Measurements from ENCODE around the gene HDAC1. TPM values are rescaled to one million over a fixed set of nuclear protein-coding genes. Genes with fewer than 3 reads are reported as not detected.

Gene HDAC1
- total and polyA plus RNA-seq, 4 donors, result 32.1 to 58.1 (median 45.2) TPM

DNA sequence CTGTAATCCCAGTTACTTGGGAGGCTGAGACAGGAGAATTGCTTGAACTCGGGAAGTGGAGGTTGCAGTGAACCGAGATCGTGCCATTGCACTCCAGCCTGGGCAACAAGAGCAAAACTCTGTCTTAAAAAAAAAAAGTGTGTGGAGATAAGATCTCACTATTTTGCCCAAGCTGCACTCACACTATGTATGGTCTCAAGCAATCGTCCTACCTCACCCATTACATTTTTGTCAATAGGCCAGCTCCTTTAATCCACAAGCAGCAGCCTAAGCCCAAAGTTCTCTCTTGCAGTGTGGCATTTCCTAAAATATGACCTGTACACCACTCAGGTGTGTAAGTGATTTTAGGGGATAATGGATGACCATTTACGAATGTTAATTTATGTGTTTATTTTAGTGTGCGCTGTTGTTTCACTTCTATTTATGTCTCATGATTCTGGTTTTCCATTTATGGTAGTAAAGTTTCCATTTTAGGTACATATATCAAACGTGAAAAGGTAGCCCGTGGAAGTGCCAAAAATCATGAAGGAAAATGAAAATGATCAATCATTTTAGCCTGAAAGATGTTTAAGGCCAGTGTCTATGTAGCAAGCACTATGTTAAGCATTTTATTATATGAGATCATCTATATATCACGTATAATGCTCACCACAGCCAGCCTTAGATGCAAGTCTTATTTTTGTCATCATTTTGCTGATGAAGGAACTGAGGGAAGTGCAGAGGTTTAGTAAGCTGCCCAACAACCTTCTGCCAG lies 35.2 kb upstream of the HDAC1 start:
- TF ChIP-seq FOXA2 (IDR thresholded peaks at IDR 0.05) (no peak), FOXA1 (IDR thresholded peaks at IDR 0.05) (no peak), HNF4A (conservative IDR thresholded peaks at IDR 0.05) (no peak), SP1 (IDR thresholded peaks at IDR 0.05) (no peak), RAD21 (IDR thresholded peaks at IDR 0.05) (no peak), YY1 (IDR thresholded peaks at IDR 0.05) (no peak), HNF4G (IDR thresholded peaks at IDR 0.05) (no peak), EGR1 (IDR thresholded peaks at IDR 0.05; ENCODE audit: low read depth in 2 of 2) (no peak), GABPA (IDR thresholded peaks at IDR 0.05 in 1 of 2, conservative IDR thresholded peaks at IDR 0.05 in 1 of 2) (no peak), NR2F2 (IDR thresholded peaks at IDR 0.05) (no peak), RXRA (IDR thresholded peaks at IDR 0.05) (no peak), JUND (IDR thresholded peaks at IDR 0.05) (no peak)
- TF ChIP-seq, protein P1, sequence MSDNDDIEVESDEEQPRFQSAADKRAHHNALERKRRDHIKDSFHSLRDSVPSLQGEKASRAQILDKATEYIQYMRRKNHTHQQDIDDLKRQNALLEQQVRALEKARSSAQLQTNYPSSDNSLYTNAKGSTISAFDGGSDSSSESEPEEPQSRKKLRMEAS (IDR thresholded peaks at IDR 0.05), result no peak
- TF ChIP-seq, protein P2, sequence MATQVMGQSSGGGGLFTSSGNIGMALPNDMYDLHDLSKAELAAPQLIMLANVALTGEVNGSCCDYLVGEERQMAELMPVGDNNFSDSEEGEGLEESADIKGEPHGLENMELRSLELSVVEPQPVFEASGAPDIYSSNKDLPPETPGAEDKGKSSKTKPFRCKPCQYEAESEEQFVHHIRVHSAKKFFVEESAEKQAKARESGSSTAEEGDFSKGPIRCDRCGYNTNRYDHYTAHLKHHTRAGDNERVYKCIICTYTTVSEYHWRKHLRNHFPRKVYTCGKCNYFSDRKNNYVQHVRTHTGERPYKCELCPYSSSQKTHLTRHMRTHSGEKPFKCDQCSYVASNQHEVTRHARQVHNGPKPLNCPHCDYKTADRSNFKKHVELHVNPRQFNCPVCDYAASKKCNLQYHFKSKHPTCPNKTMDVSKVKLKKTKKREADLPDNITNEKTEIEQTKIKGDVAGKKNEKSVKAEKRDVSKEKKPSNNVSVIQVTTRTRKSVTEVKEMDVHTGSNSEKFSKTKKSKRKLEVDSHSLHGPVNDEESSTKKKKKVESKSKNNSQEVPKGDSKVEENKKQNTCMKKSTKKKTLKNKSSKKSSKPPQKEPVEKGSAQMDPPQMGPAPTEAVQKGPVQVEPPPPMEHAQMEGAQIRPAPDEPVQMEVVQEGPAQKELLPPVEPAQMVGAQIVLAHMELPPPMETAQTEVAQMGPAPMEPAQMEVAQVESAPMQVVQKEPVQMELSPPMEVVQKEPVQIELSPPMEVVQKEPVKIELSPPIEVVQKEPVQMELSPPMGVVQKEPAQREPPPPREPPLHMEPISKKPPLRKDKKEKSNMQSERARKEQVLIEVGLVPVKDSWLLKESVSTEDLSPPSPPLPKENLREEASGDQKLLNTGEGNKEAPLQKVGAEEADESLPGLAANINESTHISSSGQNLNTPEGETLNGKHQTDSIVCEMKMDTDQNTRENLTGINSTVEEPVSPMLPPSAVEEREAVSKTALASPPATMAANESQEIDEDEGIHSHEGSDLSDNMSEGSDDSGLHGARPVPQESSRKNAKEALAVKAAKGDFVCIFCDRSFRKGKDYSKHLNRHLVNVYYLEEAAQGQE (IDR thresholded peaks at IDR 0.05), result no peak
- TF ChIP-seq, protein P3, sequence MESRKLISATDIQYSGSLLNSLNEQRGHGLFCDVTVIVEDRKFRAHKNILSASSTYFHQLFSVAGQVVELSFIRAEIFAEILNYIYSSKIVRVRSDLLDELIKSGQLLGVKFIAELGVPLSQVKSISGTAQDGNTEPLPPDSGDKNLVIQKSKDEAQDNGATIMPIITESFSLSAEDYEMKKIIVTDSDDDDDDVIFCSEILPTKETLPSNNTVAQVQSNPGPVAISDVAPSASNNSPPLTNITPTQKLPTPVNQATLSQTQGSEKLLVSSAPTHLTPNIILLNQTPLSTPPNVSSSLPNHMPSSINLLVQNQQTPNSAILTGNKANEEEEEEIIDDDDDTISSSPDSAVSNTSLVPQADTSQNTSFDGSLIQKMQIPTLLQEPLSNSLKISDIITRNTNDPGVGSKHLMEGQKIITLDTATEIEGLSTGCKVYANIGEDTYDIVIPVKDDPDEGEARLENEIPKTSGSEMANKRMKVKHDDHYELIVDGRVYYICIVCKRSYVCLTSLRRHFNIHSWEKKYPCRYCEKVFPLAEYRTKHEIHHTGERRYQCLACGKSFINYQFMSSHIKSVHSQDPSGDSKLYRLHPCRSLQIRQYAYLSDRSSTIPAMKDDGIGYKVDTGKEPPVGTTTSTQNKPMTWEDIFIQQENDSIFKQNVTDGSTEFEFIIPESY (IDR thresholded peaks at IDR 0.05), result no peak
- TF ChIP-seq, protein P4, sequence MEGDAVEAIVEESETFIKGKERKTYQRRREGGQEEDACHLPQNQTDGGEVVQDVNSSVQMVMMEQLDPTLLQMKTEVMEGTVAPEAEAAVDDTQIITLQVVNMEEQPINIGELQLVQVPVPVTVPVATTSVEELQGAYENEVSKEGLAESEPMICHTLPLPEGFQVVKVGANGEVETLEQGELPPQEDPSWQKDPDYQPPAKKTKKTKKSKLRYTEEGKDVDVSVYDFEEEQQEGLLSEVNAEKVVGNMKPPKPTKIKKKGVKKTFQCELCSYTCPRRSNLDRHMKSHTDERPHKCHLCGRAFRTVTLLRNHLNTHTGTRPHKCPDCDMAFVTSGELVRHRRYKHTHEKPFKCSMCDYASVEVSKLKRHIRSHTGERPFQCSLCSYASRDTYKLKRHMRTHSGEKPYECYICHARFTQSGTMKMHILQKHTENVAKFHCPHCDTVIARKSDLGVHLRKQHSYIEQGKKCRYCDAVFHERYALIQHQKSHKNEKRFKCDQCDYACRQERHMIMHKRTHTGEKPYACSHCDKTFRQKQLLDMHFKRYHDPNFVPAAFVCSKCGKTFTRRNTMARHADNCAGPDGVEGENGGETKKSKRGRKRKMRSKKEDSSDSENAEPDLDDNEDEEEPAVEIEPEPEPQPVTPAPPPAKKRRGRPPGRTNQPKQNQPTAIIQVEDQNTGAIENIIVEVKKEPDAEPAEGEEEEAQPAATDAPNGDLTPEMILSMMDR (IDR thresholded peaks at IDR 0.05; ENCODE audit: low read depth, low read length, missing input control), result no peak

DNA sequence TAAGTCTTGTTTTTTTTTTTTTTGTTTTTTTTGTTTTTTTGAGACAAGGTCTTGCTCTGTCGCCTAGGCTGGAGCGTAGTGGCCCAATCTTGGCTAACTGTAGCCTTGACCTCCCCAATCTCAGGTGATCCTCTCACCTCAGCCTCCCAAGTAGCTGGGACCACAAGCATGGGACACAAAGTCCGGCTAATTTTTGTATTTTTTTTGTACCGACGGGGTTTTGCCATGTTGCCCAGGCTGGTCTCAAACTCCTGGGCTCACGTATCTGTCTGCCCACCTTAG lies 34.7 kb upstream of the HDAC1 start:
- no peak for DNase-seq (ENCODE audit: low spot score)
- WGBS, result 96% methylated on average over 6 of the region's 6 CpGs
- H3K36me3 ChIP-seq (ENCODE audit: control insufficient read depth in 4 of 4, insufficient read depth in 3 of 4, low read depth in 1 of 4, low read length in 3 of 4), result no peaks in the 10 kb centered on the region
- no peak overlapping the region for H3K9ac ChIP-seq (ENCODE audit: low read depth in 1 of 2, low read length in 2 of 2)
- no peaks in the 10 kb centered on the region for H3K9me3 ChIP-seq (ENCODE audit: control insufficient read depth in 4 of 4, low read length in 3 of 4)
- H3K4me3 ChIP-seq (ENCODE audit: low read depth in 1 of 3, low read length in 3 of 3), result no peak overlapping the region
- peaks cover 0 to 8% (median 4%) of the 10 kb centered on the region in 4 donors for H3K4me1 ChIP-seq (ENCODE audit: control insufficient read depth in 4 of 4, insufficient read depth in 4 of 4, low read length in 3 of 4)
- H3K27ac ChIP-seq (ENCODE audit: low read depth in 1 of 2, low read length in 2 of 2), result no peak overlapping the region
- TF ChIP-seq, protein P5, sequence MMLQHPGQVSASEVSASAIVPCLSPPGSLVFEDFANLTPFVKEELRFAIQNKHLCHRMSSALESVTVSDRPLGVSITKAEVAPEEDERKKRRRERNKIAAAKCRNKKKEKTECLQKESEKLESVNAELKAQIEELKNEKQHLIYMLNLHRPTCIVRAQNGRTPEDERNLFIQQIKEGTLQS (IDR thresholded peaks at IDR 0.05), result no peak
- TF ChIP-seq HNF4G (IDR thresholded peaks at IDR 0.05), result no peak
- no peak for TF ChIP-seq JUND (IDR thresholded peaks at IDR 0.05)
- TF ChIP-seq NR2F2 (IDR thresholded peaks at IDR 0.05), result no peak
- no peak for TF ChIP-seq FOXA2 (IDR thresholded peaks at IDR 0.05)
- TF ChIP-seq, protein P3 (IDR thresholded peaks at IDR 0.05), result no peak
- no peak for TF ChIP-seq TAF1 (conservative IDR thresholded peaks at IDR 0.05)
- no peak for TF ChIP-seq HNF4A (conservative IDR thresholded peaks at IDR 0.05)
- no peak for TF ChIP-seq YY1 (IDR thresholded peaks at IDR 0.05)
- no peak for TF ChIP-seq FOXA1 (IDR thresholded peaks at IDR 0.05)
- no peak for TF ChIP-seq SP1 (IDR thresholded peaks at IDR 0.05)
- TF ChIP-seq, protein P2 (IDR thresholded peaks at IDR 0.05), result no peak
- no peaks in the 10 kb centered on the region for H3K27me3 ChIP-seq (ENCODE audit: control insufficient read depth in 4 of 4, insufficient read depth in 4 of 4, low read length in 3 of 4)

More for the DNA sequence above, 35.2 kb upstream of the HDAC1 start:
- H3K36me3 ChIP-seq (ENCODE audit: control insufficient read depth in 4 of 4, insufficient read depth in 3 of 4, low read depth in 1 of 4, low read length in 3 of 4), result no peaks in the 10 kb centered on the region
- no peak overlapping the region for H3K9ac ChIP-seq (ENCODE audit: low read depth in 1 of 2, low read length in 2 of 2)
- 83% methylated on average over 9 of the region's 9 CpGs for WGBS
- H3K9me3 ChIP-seq (ENCODE audit: control insufficient read depth in 4 of 4, low read length in 3 of 4), result no peaks in the 10 kb centered on the region
- no peaks in the 10 kb centered on the region for H3K27me3 ChIP-seq (ENCODE audit: control insufficient read depth in 4 of 4, insufficient read depth in 4 of 4, low read length in 3 of 4)
- no peak overlapping the region for H3K4me3 ChIP-seq (ENCODE audit: low read depth in 1 of 3, low read length in 3 of 3)
- no peak for DNase-seq (ENCODE audit: low spot score)
- H3K27ac ChIP-seq (ENCODE audit: low read depth in 1 of 2, low read length in 2 of 2), result no peak overlapping the region
- peaks cover 0 to 8% (median 4%) of the 10 kb centered on the region in 4 donors for H3K4me1 ChIP-seq (ENCODE audit: control insufficient read depth in 4 of 4, insufficient read depth in 4 of 4, low read length in 3 of 4)

Measured in liver (tissue), 9 donors.